ENCODE data around the gene MAP4K3. TPM values are rescaled to one million over a fixed set of nuclear protein-coding genes. Genes with fewer than 3 reads are reported as not detected.

Gene MAP4K3
- total and polyA plus RNA-seq, 9 of the 15 experiments (the other 6 are each of a cell fraction or from before 2014, with no cell fraction given), result 3.1 to 30.0 (median 16.9) TPM

GRCh38 chr2:39377226-39377939 is 59.7 kb downstream of the MAP4K3 start:
- Histone ChIP-seq H3K79me2 (ENCODE audit: control insufficient read depth, insufficient read depth, low read length) (peaks cover 74% of the 10 kb centered on the region), H3K4me3 (no peak overlapping the region), H3K27me3 (ENCODE audit: control insufficient read depth in 2 of 2, insufficient read depth in 2 of 2, low read length in 2 of 2) (no peaks in the 10 kb centered on the region), H3K9me1 (ENCODE audit: control insufficient read depth, insufficient read depth, low read length) (no peaks in the 10 kb centered on the region), H3K36me3 (ENCODE audit: control insufficient read depth, insufficient read depth, low read length) (peaks cover 18% of the 10 kb centered on the region; the same call in 2 of the 3 replicates), H3K4me2 (ENCODE audit: insufficient read depth, low read length) (peak overlapping the region; percentile 36; the same call in 1 of the 2 replicates), H2AFZ (ENCODE audit: low read depth, low read length) (peak overlapping the region; percentile 18; the same call in 1 of the 2 replicates), H3K9me3 (replicated peaks; ENCODE audit: control insufficient read depth, insufficient read depth, low read depth, low read length) (no peaks in the 10 kb centered on the region), H3K27ac (ENCODE audit: extremely low read depth, low read depth, low read length) (peak overlapping the region; percentile 61), H3K4me1 (replicated peaks in 1 of 2; ENCODE audit: control insufficient read depth in 2 of 2, insufficient read depth in 2 of 2, low read length in 2 of 2) (peaks cover 3 to 8% of the 10 kb centered on the region in 2 experiments), H3K9ac (ENCODE audit: insufficient read depth in 1 of 2, low read depth in 2 of 2, low read length in 2 of 2) (peak overlapping the region in 1 of 2 experiments; percentile 3; a peak in 1 of 4 replicates), H4K20me1 (replicated peaks; ENCODE audit: control insufficient read depth, insufficient read depth, low read length) (no peaks in the 10 kb centered on the region)
- DNase-seq (ENCODE audit: extremely low read depth in 1 of 4, low spot score in 3 of 4), result peak in 2 of 4 experiments; percentile 10 to 70
- CTCF ChIA-PET (ENCODE audit: low intra/inter-chr PET ratio), result no interaction called here
- in situ Hi-C loops (cut with MboI) (no loop called here), intact Hi-C loops (cut with micrococcal nuclease) (no loop called here)
- POLR2A ChIA-PET, result interaction anchor here (0.6 to 1.3 kb wide), 2 partner anchors 23 to 256 kb away, joined by 3 read pairs; partner anchors contain the start of gene SOS1
- BruUV-seq (replicated peaks), result no TSS peak
- peak; percentile 88 for FAIRE-seq
- 0% methylated on average over 1 of the region's 2 CpGs for WGBS (ENCODE audit: insufficient coverage, low coverage, missing lambda C conversion rate)
- peak; percentile 69 for ATAC-seq
- peak in 1 of 2 experiments; percentile 15; a peak in 1 of 4 replicates for TF ChIP-seq RAD21 (CRISPR knock-in tag; conservative IDR thresholded peaks at IDR 0.05 in 1 of 2, IDR thresholded peaks at IDR 0.05 in 1 of 2)
- peak; percentile 46 for TF ChIP-seq ZFP36 (IDR thresholded peaks at IDR 0.05; ENCODE audit: low read depth, low read length, partially characterized antibody)
- peak; percentile 34; the same call in 1 of the 2 replicates for TF ChIP-seq NCOA1 (IDR thresholded peaks at IDR 0.05; ENCODE audit: low read depth)
- TF ChIP-seq CREM (IDR thresholded peaks at IDR 0.05; ENCODE audit: low read depth), result peak; percentile 84
- TF ChIP-seq E4F1 (CRISPR knock-in tag; IDR thresholded peaks at IDR 0.05; ENCODE audit: borderline replicate concordance), result no peak
- TF ChIP-seq ZNF766 (CRISPR knock-in tag; conservative IDR thresholded peaks at IDR 0.05), result 0 out of 2 replicates have a peak, but pooled peaks have one; percentile 25
- no peak for TF ChIP-seq DIDO1 (tag; IDR thresholded peaks at IDR 0.05; ENCODE audit: low read depth)
- TF ChIP-seq CBFA2T2 (conservative IDR thresholded peaks at IDR 0.05), result no peak
- TF ChIP-seq NFE2 (IDR thresholded peaks at IDR 0.05; ENCODE audit: low read depth), result peak; percentile 43; the same call in 1 of the 2 replicates
- peak; percentile 54; the same call in 1 of the 2 replicates for TF ChIP-seq SPI1 (IDR thresholded peaks at IDR 0.05; ENCODE audit: borderline replicate concordance, low read depth, low read length)
- TF ChIP-seq PCBP2 (IDR thresholded peaks at IDR 0.05; ENCODE audit: low read depth, low read length, poor library complexity, severe bottlenecking), result no peak
- TF ChIP-seq MCM3 (IDR thresholded peaks at IDR 0.05), result no peak
- TF ChIP-seq HMBOX1 (IDR thresholded peaks at IDR 0.05), result peak; percentile 76; the same call in 1 of the 2 replicates
- TF ChIP-seq JUND (IDR thresholded peaks at IDR 0.05; ENCODE audit: borderline replicate concordance, low read depth, low read length), result no peak
- peak; percentile 38; the same call in 1 of the 3 replicates for TF ChIP-seq JUND (tag; IDR thresholded peaks at IDR 0.05; ENCODE audit: borderline replicate concordance, low read depth, low read length)
- peak; percentile 56 for TF ChIP-seq PKNOX1 (IDR thresholded peaks at IDR 0.05)
